B cell (primary cell): ENCODE data around the gene WDR86. TPM values are rescaled to one million over a fixed set of nuclear protein-coding genes. Genes with fewer than 3 reads are reported as not detected.

ENCODE experiments used
- ATAC-seq: fragments of 200-7000 bp; cut with Tn5 transposase; one replicate; pipeline ENCODE4 v1.10.0; 2021; ENCODE audit warnings: low read depth, mild to moderate bottlenecking, moderate number of reproducible peaks, moderate library complexity
- CTCF ChIA-PET: fragments of 350-600 bp; sonication (Branson Sonifier 250); formaldehyde crosslinking; loops from one replicate; lab custom pipeline; 2021; ENCODE audit warnings: antibody characterized with exemption, inconsistent platforms; lab: Charles Lee
- POLR2A ChIA-PET: fragments of 350-600 bp; sonication (Branson Sonifier 250); formaldehyde crosslinking; loops from one replicate; lab custom pipeline; 2021; ENCODE audit warnings: antibody characterized with exemption; lab: Charles Lee
- DNase-seq: peaks from one replicate; pipeline ENCODE4 v3.0.0; 2013
- H2AFZ ChIP-seq: 2 replicates; pipeline ENCODE4 v1.6.1; 2012; ENCODE audit warnings: mild to moderate bottlenecking, low read depth, low read length; ENCODE audit not compliant: insufficient read depth, poor library complexity, severe bottlenecking
- H3K27ac ChIP-seq, 2 donors: 1 replicate in 1 of 2; 2 replicates in 1 of 2; pipeline ENCODE4 v1.5.1; 2012 to 2013; ENCODE audit warnings: low read length in 2 of 2, mild to moderate bottlenecking in 2 of 2, moderate library complexity in 1 of 2
- H3K27me3 ChIP-seq, 4 experiments: fragments of 200-600 bp in 1 of 4; sonication (generic) in 1 of 4; replicated peaks in 1 of 4; 1 replicate in 2 of 4; 2 replicates in 2 of 4; pipeline versions ENCODE4 v1.6.1 to v1.7.0; 2013 to 2016; ENCODE audit warnings: low read length in 3 of 4, mild to moderate bottlenecking in 2 of 4, mixed read lengths in 1 of 4, moderate library complexity in 1 of 4; ENCODE audit not compliant: insufficient read depth in 4 of 4, control insufficient read depth in 3 of 4; ENCODE audit errors: control extremely low read depth in 1 of 4
- H3K36me3 ChIP-seq, 2 experiments: replicated peaks in 1 of 2; 1 replicate in 1 of 2; 2 replicates in 1 of 2; pipeline versions ENCODE4 v1.6.1 to v1.7.1; 2013; ENCODE audit warnings: low read length in 1 of 2; ENCODE audit not compliant: insufficient read depth in 2 of 2, control insufficient read depth in 1 of 2; ENCODE audit errors: control extremely low read depth in 1 of 2, extremely low read depth in 1 of 2
- H3K4me1 ChIP-seq, 2 donors: fragments of 200-600 bp in 1 of 2; sonication (generic) in 1 of 2; 1 replicate in 1 of 2; 2 replicates in 1 of 2; pipeline versions ENCODE4 v1.5.1 to v1.6.1; 2013 to 2017; ENCODE audit warnings: low read length in 2 of 2; ENCODE audit not compliant: control insufficient read depth in 2 of 2, insufficient read depth in 2 of 2
- H3K4me2 ChIP-seq: replicated peaks from 2 replicates; pipeline ENCODE3; 2012; ENCODE audit warnings: mild to moderate bottlenecking, low read depth, low read length; ENCODE audit not compliant: poor library complexity, severe bottlenecking
- H3K4me3 ChIP-seq, 5 experiments: fragments of 200-600 bp in 1 of 5; sonication (generic) in 1 of 5; 1 replicate in 3 of 5; 2 replicates in 2 of 5; pipeline versions ENCODE4 v1.5.1 to v1.7.0; 2011 to 2016; ENCODE audit warnings: low read length in 4 of 5, mild to moderate bottlenecking in 4 of 5, low read depth in 2 of 5, control low read depth in 1 of 5, moderate library complexity in 1 of 5; ENCODE audit not compliant: insufficient read depth in 1 of 5; ENCODE audit errors: control extremely low read depth in 1 of 5, extremely low read depth in 1 of 5
- H3K79me2 ChIP-seq: fragments of 200-600 bp; sonication (generic); one replicate; pipeline ENCODE4 v1.6.0; 2016; ENCODE audit warnings: low read length; ENCODE audit not compliant: control insufficient read depth, insufficient read depth
- H3K9ac ChIP-seq: fragments of 200-600 bp; sonication (generic); 2 replicates; pipeline ENCODE4 v1.6.1; 2017; ENCODE audit warnings: mild to moderate bottlenecking, low read length, moderate library complexity
- H3K9me3 ChIP-seq, 3 donors: one replicate each; pipeline versions ENCODE4 v1.6.1 to v1.7.1; 2013; ENCODE audit warnings: low read length in 2 of 3; ENCODE audit not compliant: control insufficient read depth in 2 of 3, insufficient read depth in 1 of 3; ENCODE audit errors: control extremely low read depth in 1 of 3
- H4K20me1 ChIP-seq: 2 replicates; pipeline ENCODE4 v1.6.0; 2012; ENCODE audit warnings: mild to moderate bottlenecking, low read length; ENCODE audit not compliant: insufficient read depth, control insufficient read depth, poor library complexity, severe bottlenecking
- H3K27ac Mint-ChIP-seq: one replicate; pipeline ENCODE4 v1.8.0; 2021; ENCODE audit warnings: mixed read lengths
- H3K27me3 Mint-ChIP-seq: one replicate; pipeline ENCODE4 v1.8.0; 2021; ENCODE audit warnings: mixed read lengths
- H3K4me1 Mint-ChIP-seq: one replicate; pipeline ENCODE4 v1.8.0; 2021; ENCODE audit warnings: mixed read lengths
- H3K4me3 Mint-ChIP-seq: one replicate; pipeline ENCODE4 v1.8.0; 2021; ENCODE audit warnings: mixed read lengths
- H3K9me3 Mint-ChIP-seq: one replicate; pipeline ENCODE4 v1.8.0; 2022; ENCODE audit warnings: mixed read lengths; ENCODE audit not compliant: insufficient read depth
- CTCF ChIP-seq: fragments of 200-600 bp; IDR thresholded peaks from one replicate; pipeline ENCODE4 v1.8.0; 2022; ENCODE audit warnings: antibody characterized with exemption, mild to moderate bottlenecking
- EZH2 ChIP-seq: IDR thresholded peaks from 2 replicates; pipeline ENCODE4 v1.6.1; 2012; ENCODE audit warnings: borderline replicate concordance, low read depth, mild to moderate bottlenecking, moderate library complexity, low read length; ENCODE audit not compliant: insufficient read depth, poor library complexity, severe bottlenecking
- WGBS: methylation state at CpG from one replicate; pipeline ENCODE4 v1.1.5; 2013; ENCODE audit warnings: missing lambda C conversion rate; ENCODE audit not compliant: insufficient coverage; 5-methylcytosine and 5-hydroxymethylcytosine counted together
- intact Hi-C: fragments of 100-400 bp; cut with micrococcal nuclease; formaldehyde crosslinking; loops from one replicate; pipeline ENCODE4 v1.10.0; 2022
- polyA plus RNA-seq: library from polyadenylated mRNA; depleted of rRNA; stranded (reverse); fragments of >200 nt; gene quantifications from 2 replicates; pipeline ENCODE4 v1.2.3, GENCODE V29; 2012
- total RNA-seq, 2 donors: library from RNA; stranded (reverse); fragments of 120-200 nt in 1 of 2; gene quantifications; 1 replicate in 1 of 2; 2 replicates in 1 of 2; pipeline versions ENCODE4 v1.2.3 to v1.2.4, GENCODE V29; 2013 to 2022

The WDR86 gene
- total and polyA plus RNA-seq, 2 donors (not counting 1 experiment from before 2014, with no cell fraction given), result 1.4 to 1.5 TPM

- H3K27ac ChIP-seq, result no peak overlapping the region
- CTCF ChIA-PET, result interaction anchor here (1.0 to 1.7 kb wide), 2 partner anchors 16 to 69 kb away, joined by 3 to 4 read pairs; no protein-coding TSS in a partner anchor
These were observed 24.8 kb downstream of the WDR86 start for GRCh38 chr7:151384776-151385625.

More at GRCh38 chr7:151384776-151385625, 24.8 kb downstream of the WDR86 start:
- H4K20me1 ChIP-seq, result no peaks in the 10 kb centered on the region
- H3K9me3 Mint-ChIP-seq, result no peaks in the 10 kb centered on the region
- H3K4me2 ChIP-seq, result no peak overlapping the region
- peaks cover 18 to 23% of the 10 kb centered on the region in 2 donors for H3K4me1 ChIP-seq
- intact Hi-C loops, result no loop called here
- H3K9ac ChIP-seq, result no peak overlapping the region
- H3K4me3 Mint-ChIP-seq, result no peak overlapping the region
- no peaks in the 10 kb centered on the region for H3K36me3 ChIP-seq
- WGBS, result 90% methylated on average over 22 of the region's 26 CpGs
- no peak for TF ChIP-seq CTCF
- no peak for TF ChIP-seq EZH2
- ATAC-seq, result no peak
- H2AFZ ChIP-seq, result no peak overlapping the region
- no peaks in the 10 kb centered on the region for H3K79me2 ChIP-seq
- H3K27ac Mint-ChIP-seq, result no peak overlapping the region
- H3K27me3 Mint-ChIP-seq, result peaks cover 17% of the 10 kb centered on the region
- peaks cover 17% of the 10 kb centered on the region for H3K4me1 Mint-ChIP-seq
- H3K27me3 ChIP-seq, result peaks cover 0 to 12% (median 6%) of the 10 kb centered on the region in 4 experiments
- H3K4me3 ChIP-seq, result no peak overlapping the region
- POLR2A ChIA-PET, result no interaction called here
- no peak for DNase-seq
- H3K9me3 ChIP-seq, result peaks cover 0 to 14% (median 0%) of the 10 kb centered on the region in 3 donors
